Vagina (tissue), 2 donors: ENCODE results near the gene ADGRV1.

Experiments used
- POLR2A ChIP-seq, 2 donors: fragments of 450-650 bp; IDR thresholded peaks; one replicate each; pipeline ENCODE4 v1.6.1; 2017; ENCODE audit warnings: antibody characterized with exemption in 2 of 2, mild to moderate bottlenecking in 2 of 2, moderate library complexity in 2 of 2
- POLR2AphosphoS5 ChIP-seq, 2 donors: sonication (generic); formaldehyde crosslinking; IDR thresholded peaks; one replicate each; pipeline ENCODE4 v1.9.0; 2017; ENCODE audit warnings: antibody characterized with exemption in 2 of 2, mild to moderate bottlenecking in 2 of 2, low read depth in 1 of 2; ENCODE audit not compliant: insufficient read depth in 1 of 2
- TF ChIP-seq, protein P1 (sequence below), 3 experiments: fragments of 450-650 bp in 2 of 3; fragments of 200-600 bp in 1 of 3; sonication (generic) in 1 of 3; IDR thresholded peaks; one replicate each; pipeline ENCODE4 v1.5.1; 2017 to 2019; ENCODE audit warnings: antibody characterized with exemption in 3 of 3, mild to moderate bottlenecking in 2 of 3, moderate library complexity in 2 of 3

DNA sequence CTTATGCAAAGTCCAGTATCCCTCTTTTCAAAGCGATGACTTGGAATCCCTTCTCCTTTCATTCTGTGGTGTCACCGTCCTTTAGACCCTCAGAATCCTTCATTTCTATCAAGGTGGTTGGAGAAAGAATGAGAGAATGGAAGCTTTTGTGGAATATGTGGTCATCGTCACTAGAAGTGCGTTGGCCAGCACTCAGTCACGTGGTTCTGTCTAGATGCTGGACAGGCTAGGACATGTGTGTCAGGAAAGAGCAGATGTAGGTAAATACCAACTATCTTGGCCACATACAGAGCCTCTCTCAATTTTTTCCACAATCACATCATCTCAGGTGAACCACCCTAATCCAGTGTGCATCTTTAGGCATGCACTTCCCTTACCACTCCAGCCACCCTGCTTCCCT lies 618.5 kb downstream of the ADGRV1 start:
- TF ChIP-seq POLR2A (IDR thresholded peaks at IDR 0.05): no peak
- TF ChIP-seq, protein P1, sequence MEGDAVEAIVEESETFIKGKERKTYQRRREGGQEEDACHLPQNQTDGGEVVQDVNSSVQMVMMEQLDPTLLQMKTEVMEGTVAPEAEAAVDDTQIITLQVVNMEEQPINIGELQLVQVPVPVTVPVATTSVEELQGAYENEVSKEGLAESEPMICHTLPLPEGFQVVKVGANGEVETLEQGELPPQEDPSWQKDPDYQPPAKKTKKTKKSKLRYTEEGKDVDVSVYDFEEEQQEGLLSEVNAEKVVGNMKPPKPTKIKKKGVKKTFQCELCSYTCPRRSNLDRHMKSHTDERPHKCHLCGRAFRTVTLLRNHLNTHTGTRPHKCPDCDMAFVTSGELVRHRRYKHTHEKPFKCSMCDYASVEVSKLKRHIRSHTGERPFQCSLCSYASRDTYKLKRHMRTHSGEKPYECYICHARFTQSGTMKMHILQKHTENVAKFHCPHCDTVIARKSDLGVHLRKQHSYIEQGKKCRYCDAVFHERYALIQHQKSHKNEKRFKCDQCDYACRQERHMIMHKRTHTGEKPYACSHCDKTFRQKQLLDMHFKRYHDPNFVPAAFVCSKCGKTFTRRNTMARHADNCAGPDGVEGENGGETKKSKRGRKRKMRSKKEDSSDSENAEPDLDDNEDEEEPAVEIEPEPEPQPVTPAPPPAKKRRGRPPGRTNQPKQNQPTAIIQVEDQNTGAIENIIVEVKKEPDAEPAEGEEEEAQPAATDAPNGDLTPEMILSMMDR (IDR thresholded peaks at IDR 0.05): no peak
- no peak for TF ChIP-seq POLR2AphosphoS5 (IDR thresholded peaks at IDR 0.05; ENCODE audit: insufficient read depth in 1 of 2, low read depth in 1 of 2)
